OCI-LY3 (cell line): ENCODE results near the gene CNN2.

ENCODE experiments used
- H2AFZ ChIP-seq: fragments of 200-600, 300-600 bp; shearing (Covaris generic); 2 replicates; pipeline ENCODE4 v1.6.0; 2014; ENCODE audit warnings: antibody characterized with exemption, low read depth, low read length
- H3K27ac ChIP-seq: fragments of 200-600, 300-600 bp; sonication (generic); 2 replicates; pipeline ENCODE4 v1.5.1; 2014; ENCODE audit warnings: mild to moderate bottlenecking, low read length, moderate library complexity, mixed read lengths
- H3K27me3 ChIP-seq: fragments of 200-600, 300-600 bp; sonication (generic); 2 replicates; pipeline ENCODE4 v1.6.1; 2014; ENCODE audit warnings: low read depth, low read length, mixed read lengths
- H3K36me3 ChIP-seq: fragments of 200-600, 300-600 bp; sonication (generic); replicated peaks from 2 replicates; pipeline ENCODE3; 2014; ENCODE audit warnings: low read depth, low read length, mixed read lengths
- H3K4me1 ChIP-seq: fragments of 300-600, 200-600 bp; sonication (generic); 2 replicates; pipeline ENCODE4 v1.6.1; 2014; ENCODE audit warnings: low read length, mixed read lengths
- H3K4me2 ChIP-seq: fragments of 200-600, 300-600 bp; sonication (generic); 2 replicates; pipeline ENCODE4 v1.6.1; 2014; ENCODE audit warnings: low read length, mixed read lengths
- H3K4me3 ChIP-seq: fragments of 300-600, 200-600 bp; sonication (generic); 2 replicates; pipeline ENCODE4 v1.5.1; 2014; ENCODE audit warnings: antibody characterized with exemption, mild to moderate bottlenecking, low read length, moderate library complexity
- H3K79me2 ChIP-seq: fragments of 300-600, 200-600 bp; shearing (Covaris generic); 2 replicates; pipeline ENCODE4 v1.6.1; 2014; ENCODE audit warnings: mild to moderate bottlenecking, low read length, mixed read lengths
- H3K9ac ChIP-seq: fragments of 300-600, 200-600 bp; shearing (Covaris generic); 2 replicates; pipeline ENCODE4 v1.6.0; 2014; ENCODE audit warnings: mild to moderate bottlenecking, low read length, moderate library complexity
- H3K9me3 ChIP-seq: fragments of 200-600, 300-600 bp; shearing (Covaris generic); 2 replicates; pipeline ENCODE4 v1.6.1; 2014; ENCODE audit warnings: low read length, mixed read lengths; ENCODE audit not compliant: insufficient read depth
- H4K20me1 ChIP-seq: fragments of 200-600, 300-600 bp; sonication (generic); 2 replicates; pipeline ENCODE4 v1.6.1; 2016; ENCODE audit warnings: low read length, mixed read lengths; ENCODE audit not compliant: insufficient read depth
- CTCF ChIP-seq: fragments of 200-600, 300-600 bp; sonication (generic); IDR thresholded peaks from 2 replicates; pipeline ENCODE4 v1.5.1; 2014; ENCODE audit warnings: antibody characterized with exemption, low read length, low read depth
- EZH2phosphoT487 ChIP-seq: fragments of 200-600 bp; shearing (Covaris generic); IDR thresholded peaks from 2 replicates; pipeline ENCODE4 v1.6.1; 2018; ENCODE audit warnings: antibody characterized with exemption, mixed run types, low read depth

The CNN2 gene

GRCh38 chr19:1068009-1069001, 41.9 kb downstream of the CNN2 start:
- H3K36me3 ChIP-seq, result peaks cover 14% of the 10 kb centered on the region
- H4K20me1 ChIP-seq, result no peaks in the 10 kb centered on the region
- peak overlapping the region; percentile 95 for H3K4me3 ChIP-seq
- H3K27ac ChIP-seq, result peak overlapping the region; percentile 77
- H3K4me2 ChIP-seq, result peak overlapping the region; percentile 98
- no peak for TF ChIP-seq CTCF
- no peak for TF ChIP-seq EZH2phosphoT487
- no peak overlapping the region; the same call in 1 of the 2 replicates for H2AFZ ChIP-seq
- H3K27me3 ChIP-seq, result no peaks in the 10 kb centered on the region
- H3K79me2 ChIP-seq, result peaks cover 31% of the 10 kb centered on the region
- H3K4me1 ChIP-seq, result peaks cover 25% of the 10 kb centered on the region
- peak overlapping the region; percentile 93 for H3K9ac ChIP-seq
- H3K9me3 ChIP-seq, result no peaks in the 10 kb centered on the region

- Histone ChIP-seq H3K4me2 (peak overlapping the region; percentile 98), H3K9me3 (no peaks in the 10 kb centered on the region), H3K9ac (peak overlapping the region; percentile 93), H4K20me1 (no peaks in the 10 kb centered on the region), H3K27me3 (no peaks in the 10 kb centered on the region), H2AFZ (no peak overlapping the region), H3K4me3 (peak overlapping the region; percentile 95), H3K79me2 (peaks cover 31% of the 10 kb centered on the region), H3K36me3 (peaks cover 17% of the 10 kb centered on the region), H3K4me1 (peaks cover 28% of the 10 kb centered on the region), H3K27ac (peak overlapping the region; percentile 77)
- TF ChIP-seq CTCF, result no peak
- TF ChIP-seq EZH2phosphoT487, result no peak
Observed at GRCh38 chr19:1069009-1069779, 42.8 kb downstream of the CNN2 start.

GRCh38 chr19:1070576-1070930, 44.1 kb downstream of the CNN2 start:
- TF ChIP-seq CTCF (no peak), EZH2phosphoT487 (no peak)
- Histone ChIP-seq H3K4me2 (no peak overlapping the region), H3K27ac (no peak overlapping the region), H3K79me2 (peaks cover 31% of the 10 kb centered on the region), H3K9me3 (no peaks in the 10 kb centered on the region), H2AFZ (no peak overlapping the region), H4K20me1 (no peaks in the 10 kb centered on the region), H3K9ac (no peak overlapping the region), H3K36me3 (peaks cover 19% of the 10 kb centered on the region), H3K4me3 (no peak overlapping the region), H3K27me3 (no peaks in the 10 kb centered on the region), H3K4me1 (peaks cover 34% of the 10 kb centered on the region)
